Vagina (tissue), 2 donors: ENCODE measurements around the gene PFDN2.

ENCODE experiments used
- CTCF ChIP-seq, 3 experiments: fragments of 450-650 bp in 2 of 3; fragments of 200-600 bp in 1 of 3; sonication (generic) in 1 of 3; IDR thresholded peaks; one replicate each; pipeline ENCODE4 v1.5.1; 2017 to 2019; ENCODE audit warnings: antibody characterized with exemption in 3 of 3, mild to moderate bottlenecking in 2 of 3, moderate library complexity in 2 of 3
- POLR2A ChIP-seq, 2 donors: fragments of 450-650 bp; IDR thresholded peaks; one replicate each; pipeline ENCODE4 v1.6.1; 2017; ENCODE audit warnings: antibody characterized with exemption in 2 of 2, mild to moderate bottlenecking in 2 of 2, moderate library complexity in 2 of 2

DNA sequence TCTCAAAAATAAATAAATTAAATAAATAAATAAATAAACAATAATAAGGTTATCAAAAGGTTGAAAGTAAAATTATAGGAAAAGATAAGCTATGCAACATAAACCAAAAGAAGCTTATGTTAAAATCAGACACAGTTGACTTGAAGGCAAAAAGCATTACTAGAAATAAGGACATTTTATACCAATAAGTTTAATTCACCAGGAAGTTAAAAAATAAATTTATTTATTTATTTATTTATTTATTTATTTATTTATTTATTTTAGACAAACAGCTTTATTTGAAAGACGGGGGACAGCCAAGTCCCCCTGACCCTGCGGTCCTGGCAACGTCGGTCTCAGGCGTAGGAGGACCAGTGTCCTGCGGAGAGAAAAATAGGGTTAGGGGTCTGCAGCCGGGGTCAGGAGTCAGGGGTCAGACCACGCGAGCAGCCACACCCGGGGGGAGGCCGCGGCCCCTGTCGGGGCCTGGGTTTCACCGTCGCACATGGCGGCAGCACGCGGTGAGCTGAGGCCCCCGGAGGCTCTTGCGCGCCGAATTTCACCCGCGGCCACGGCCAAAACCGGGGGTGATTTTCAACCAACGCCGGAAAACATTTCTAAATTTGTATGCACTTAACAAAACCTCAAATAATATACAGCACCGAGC is 23.0 kb upstream of the PFDN2 start:
- TF ChIP-seq CTCF (IDR thresholded peaks at IDR 0.05) (no peak), POLR2A (IDR thresholded peaks at IDR 0.05) (no peak)
